Hematopoietic multipotent progenitor cell treated with erythropoietin and hydrocortisone succinate and interleukin-3 and kit ligand, for 17 days (in vitro differentiated cells): ENCODE results near the gene HOXD3.

Source experiments
- DNase-seq: peaks from one replicate; pipeline ENCODE4 v3.0.0-alpha.2; 2015; ENCODE audit warnings: low spot score

HOXD3 gene

DNA sequence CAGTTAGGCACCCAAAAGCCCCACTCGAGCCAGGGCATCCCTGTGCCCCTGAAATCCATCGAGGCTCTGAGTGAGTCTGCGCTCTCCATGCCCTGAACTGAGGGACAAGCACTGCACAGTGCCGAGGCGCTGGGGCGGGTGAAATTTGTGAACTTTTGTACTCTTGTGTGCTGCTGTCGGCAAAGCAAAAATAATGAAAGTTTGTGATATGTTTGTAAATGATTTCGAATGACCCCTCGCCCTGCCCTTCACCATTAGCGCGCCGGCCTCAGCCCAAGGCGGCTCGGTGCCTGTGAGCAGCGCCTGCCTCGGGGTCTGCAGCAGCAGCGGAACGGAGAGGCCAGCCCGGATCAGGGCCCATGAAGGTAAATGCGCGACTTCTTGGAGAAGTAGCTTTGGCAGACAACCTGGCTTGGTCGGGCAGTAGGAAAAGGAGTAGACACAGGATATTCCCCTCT lies 7.6 kb upstream of the HOXD3 start:
- DNase-seq: no peak

DNA sequence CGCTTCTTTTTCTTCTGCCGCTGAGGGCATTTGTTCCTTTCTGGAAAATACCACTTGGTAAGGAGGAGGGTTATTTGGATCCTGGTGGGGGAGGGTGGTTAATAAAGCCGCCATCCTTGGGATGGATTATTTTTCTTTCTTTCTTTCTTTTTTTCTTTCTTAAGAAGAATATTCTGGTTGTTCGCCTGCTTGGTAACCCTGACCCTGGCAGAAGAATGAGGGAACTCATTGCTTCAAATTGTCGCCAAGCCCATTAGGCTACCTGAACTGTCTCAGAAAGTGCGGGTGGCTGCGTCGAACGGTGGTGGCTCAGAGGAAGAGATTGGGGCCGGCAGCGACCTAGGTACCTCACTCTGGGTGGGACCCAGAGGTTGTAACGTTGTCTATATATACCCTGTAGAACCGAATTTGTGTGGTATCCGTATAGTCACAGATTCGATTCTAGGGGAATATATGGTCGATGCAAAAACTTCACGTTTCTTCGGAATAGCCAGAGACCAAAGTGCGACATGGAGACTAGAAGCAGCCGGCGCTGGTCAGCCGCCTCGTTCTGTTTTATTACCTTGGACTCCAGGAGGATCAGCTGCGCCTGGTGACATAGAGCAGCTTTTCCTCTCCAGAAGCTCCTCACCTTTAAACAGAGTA lies 7.0 kb upstream of the HOXD3 start:
- no peak for DNase-seq

DNA sequence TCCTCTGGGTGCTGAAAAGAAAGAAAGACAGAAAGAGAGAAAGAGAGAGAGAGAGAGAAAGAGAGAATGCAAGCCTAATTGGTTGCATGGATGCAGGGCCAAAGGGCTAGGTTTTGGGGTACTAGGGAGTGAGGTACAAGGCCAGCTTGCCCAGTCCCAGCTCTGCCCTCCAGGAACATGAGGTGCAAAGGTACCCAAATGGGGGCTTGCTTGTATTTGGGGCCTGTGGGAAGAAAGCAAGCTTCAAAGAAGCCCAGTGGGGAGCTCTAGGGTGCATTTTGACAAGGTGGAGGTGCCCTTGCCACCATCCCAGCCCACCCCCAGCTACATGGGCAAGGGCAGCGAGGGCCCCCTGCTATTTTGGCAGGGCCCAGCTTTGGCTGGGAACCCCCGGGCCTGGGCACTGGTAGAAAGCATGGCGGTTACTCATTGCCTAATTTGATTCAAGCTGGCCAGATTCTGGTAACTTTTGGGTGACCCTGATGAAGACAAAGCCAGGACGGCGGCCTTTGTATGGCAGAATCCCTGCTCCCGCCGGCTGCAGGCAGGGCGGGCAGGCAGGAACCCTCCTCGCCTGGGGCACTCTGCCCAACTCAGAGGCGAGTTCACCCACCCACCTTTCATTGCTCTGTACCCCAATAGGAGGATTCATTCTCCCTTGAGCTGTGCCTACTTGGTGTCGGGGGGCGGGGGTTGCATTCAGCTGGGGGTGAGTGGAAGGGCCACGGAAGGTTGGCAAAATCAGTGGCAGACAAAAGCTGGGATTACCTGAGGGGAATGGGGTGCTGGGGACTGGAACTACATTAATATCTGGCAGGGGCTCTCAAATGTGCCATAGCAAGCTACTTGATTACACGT lies 6.3 kb upstream of the HOXD3 start:
- DNase-seq: no peak

DNA sequence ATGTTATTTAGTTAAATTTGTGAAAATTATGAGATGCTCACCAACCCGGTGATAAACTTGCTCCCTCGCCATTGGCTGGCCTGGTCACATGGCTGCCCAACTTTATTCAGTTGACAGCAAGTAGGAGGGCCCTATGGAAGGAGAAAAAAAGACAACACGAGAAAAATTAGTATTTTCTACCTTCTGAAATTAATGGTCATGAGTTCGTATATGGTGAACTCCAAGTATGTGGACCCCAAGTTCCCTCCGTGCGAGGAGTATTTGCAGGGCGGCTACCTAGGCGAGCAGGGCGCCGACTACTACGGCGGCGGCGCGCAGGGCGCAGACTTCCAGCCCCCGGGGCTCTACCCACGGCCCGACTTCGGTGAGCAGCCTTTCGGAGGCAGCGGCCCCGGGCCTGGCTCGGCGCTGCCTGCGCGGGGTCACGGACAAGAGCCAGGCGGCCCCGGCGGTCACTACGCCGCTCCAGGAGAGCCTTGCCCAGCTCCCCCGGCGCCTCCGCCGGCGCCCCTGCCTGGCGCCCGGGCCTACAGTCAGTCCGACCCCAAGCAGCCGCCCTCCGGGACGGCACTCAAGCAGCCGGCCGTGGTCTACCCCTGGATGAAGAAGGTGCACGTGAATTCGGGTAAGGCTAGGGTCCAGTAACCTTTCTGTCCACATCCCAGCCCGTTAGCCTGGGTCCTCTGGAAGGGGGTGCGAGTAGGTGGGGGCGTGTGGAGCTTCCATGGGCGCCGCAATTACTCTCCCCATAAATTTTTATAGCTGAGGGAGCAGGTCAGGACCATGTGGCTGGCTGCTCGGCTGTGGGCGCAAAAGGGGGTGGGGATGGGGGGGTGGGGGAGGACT lies 5.4 kb upstream of the HOXD3 start, which contains the start of gene HOXD4:
HOXD4 (plus strand) TSS at position 109 of the 846 bp plus-strand sequence; CDS start at position 193, 84 bp downstream.
- no peak for DNase-seq

DNA sequence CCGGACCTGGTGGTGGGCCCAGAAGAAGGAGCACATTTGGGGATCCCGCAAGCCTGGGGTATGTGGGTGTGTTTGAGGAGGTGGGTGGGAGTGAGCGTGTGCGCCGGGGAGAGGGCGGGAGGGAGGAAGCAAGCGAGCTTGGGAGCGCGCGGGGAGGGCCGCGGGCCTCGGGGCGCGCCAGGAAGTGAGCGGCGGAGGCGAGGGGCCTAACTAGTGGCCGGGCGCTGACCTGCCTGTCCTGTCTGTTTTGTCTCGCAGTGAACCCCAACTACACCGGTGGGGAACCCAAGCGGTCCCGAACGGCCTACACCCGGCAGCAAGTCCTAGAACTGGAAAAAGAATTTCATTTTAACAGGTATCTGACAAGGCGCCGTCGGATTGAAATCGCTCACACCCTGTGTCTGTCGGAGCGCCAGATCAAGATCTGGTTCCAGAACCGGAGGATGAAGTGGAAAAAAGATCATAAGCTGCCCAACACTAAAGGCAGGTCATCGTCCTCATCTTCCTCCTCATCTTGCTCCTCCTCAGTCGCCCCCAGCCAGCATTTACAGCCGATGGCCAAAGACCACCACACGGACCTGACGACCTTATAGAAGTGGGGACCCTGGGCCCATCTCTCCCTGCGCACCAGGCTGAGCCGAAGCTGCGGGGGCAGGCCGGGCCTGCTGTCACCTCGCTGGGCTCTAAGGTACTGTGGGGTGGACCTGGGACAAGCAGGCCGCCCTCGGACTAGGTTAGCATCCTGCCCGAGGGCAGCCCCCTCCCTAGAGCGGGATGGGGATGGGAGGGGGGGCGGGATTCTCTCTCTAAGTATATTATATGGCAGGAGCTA lies 4.5 kb upstream of the HOXD3 start:
- no peak for DNase-seq

DNA sequence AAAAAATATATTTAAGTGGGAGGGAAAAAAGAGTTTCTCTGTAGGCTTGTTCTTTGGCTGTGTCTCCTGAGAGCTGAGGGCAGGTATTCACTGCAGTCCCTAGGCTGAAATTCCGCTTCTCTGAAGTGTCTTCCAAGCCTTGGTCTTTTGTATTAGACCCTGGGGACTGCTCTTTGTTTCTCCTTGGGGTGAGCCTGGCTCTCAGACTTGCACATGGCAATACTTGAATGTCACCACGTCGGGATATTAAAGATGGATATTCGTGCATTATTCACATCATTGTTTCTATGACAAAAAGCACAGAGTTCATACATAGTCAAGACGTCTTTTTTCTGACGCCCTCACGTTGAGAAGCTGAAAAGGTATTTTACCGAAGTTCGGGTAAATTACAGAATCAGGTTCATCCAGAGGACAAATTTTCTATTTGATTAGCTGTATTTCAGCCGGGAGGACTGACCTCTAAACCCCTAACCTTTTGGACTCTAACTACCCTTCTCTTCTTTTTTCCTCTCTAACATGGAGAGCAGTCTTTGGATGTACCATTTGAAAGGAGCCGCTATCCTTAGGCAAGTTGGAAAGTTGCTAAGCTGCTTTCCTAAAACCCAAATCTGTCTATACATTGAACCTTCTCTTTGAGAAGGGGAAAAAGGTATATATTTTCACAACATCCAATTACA lies 2.4 kb upstream of the HOXD3 start:
- DNase-seq: no peak

DNA sequence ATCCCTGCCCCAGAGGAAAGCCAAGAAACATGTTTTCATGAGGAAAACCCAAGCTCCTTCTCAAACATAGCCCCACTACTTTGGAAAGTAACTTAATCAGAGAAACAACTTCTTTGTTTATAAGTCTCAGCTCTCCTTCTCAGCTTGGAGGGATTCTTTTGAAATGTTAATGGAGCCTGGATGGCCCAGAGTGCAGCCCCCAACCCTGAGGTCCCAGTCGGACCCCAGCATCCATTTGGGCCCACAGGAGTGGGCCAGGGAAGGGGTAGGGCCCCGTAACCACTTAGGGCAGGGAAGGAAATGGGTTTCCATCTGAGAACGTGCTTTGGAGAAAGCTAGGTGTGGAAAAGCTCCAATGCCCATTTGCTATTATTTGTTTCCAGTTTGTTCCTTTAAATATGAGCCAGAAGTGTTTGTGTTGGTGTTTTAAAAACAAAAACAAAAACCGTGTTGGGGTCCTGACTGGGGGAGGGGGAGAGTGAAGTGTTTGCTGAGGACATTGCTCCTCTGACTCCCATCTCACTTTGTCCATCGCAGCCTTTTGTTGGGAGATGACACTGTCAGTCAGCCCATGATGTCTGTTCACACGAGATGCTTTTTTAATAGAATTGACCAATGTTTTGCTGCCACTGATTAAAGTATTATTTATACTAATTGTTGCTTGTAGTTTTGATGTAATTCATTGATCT lies 1.6 kb upstream of the HOXD3 start:
- no peak for DNase-seq

DNA sequence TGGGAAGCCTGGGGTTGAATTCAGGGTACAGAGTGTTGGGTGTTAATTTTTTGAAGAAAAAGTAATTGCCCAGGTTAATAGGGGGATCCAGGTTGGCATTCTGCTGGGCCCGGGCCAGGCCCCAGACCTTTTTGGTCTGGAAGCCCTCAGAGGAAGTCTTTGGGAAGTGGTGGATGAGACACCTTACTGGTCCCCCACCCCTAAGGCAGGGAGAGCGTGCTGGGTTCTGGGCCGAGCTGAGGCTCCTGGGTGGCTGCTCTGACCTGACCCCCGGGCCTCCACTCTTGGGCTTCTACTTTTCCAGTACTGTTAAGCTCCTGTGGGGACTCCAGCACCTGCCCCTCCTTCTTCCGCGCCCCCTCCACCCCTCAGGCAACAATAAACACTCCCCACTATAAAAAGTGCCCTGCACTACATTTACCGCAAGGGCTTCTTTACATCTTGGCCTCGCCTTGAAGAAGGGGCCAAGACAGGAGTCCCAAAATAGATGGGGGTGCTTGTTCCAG lies 753 bp upstream of the HOXD3 start:
- DNase-seq: no peak

DNA sequence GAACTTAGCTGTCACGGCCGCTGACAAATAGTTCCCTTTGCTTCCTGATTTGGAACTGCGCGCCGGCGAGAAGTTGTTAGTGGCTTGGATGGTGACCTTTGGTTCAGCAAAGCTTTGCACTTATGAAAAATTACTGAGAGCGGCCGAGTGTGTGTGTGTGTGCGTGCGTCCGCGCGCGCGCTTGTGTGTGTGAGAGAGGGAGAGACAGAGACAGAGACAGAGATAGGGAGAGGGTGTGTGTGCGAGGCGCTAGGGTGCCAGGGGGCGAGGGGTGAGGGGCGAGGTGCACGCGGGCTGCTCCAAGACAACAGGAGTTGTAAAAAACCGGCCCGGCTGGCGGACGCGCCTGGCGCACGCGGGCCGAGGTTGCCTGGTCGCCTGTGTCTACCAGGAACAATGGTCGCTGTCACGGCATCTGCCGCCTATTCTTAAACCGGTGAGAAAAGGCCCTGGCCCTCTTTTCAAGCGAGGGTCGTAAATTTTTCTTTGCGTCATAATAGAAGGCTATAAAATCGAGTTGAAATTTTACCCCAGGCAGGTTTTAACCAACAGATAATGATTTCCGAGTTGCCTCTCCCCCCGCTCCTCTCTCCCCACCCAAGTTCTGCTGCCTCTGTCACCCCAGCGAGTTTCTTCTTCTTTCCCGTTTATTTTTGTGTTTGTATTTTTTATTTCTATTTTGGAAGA lies 535 bp downstream of the HOXD3 start:
- no peak for DNase-seq

DNA sequence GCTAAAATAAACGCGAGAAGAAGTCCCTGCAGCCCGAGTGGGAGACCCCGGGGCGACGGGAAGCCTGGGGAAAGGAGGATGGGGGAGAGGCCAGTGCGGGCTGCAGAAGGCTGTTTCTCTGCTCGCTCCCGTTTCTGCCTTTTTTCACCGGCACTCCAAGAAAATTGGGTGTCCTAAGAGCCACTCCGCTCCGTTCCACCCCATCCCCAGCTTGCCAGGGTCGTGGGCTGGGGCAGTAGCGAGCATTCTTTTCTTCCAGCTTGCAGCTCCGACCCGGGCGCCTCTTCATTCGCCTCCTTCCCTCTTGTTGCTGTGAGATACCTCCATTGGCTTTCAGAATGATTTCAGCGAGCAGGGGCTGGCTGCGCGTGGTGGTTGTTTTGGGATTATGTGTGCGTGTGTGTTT lies 1.1 kb downstream of the HOXD3 start:
- DNase-seq: no peak

DNA sequence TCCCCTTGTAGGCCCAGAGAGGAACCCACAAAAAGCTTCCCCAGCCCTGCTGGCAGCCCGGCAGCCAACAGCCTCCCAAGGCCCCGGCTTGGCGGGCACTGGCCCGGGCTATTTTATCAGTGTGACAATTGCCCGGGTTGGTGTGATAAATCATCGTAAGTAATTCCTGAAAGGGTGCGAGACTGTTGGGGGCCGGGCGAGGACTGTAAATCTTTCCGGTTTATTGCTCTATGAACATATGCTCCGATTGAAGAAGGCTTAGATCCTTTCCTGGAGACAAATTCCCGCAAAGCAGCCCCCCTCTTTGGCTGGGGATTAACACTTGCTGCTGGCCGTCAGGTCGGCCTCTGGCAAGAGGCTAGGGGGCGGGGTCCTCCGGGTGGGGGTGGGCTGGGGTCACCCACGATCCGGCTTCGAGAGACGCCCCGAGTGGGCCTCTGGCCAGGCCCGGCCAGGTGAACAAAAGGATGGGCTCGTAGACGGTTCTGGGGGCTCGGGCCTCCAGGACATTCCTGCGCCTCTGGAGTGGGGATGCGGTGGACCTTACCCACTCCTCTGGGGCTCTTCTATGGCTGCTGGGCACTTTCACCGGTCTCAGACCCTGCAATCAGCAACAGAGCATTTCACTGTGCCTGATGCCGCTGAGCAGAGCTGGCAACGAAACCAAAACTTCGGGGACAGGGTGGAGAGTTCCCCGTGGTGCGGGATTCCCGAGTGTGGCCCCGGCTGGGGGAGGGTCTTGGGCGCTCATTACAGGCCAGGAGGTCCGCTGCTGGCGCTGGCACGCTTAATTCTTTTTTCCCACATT lies 2.0 kb downstream of the HOXD3 start:
- no peak for DNase-seq

DNA sequence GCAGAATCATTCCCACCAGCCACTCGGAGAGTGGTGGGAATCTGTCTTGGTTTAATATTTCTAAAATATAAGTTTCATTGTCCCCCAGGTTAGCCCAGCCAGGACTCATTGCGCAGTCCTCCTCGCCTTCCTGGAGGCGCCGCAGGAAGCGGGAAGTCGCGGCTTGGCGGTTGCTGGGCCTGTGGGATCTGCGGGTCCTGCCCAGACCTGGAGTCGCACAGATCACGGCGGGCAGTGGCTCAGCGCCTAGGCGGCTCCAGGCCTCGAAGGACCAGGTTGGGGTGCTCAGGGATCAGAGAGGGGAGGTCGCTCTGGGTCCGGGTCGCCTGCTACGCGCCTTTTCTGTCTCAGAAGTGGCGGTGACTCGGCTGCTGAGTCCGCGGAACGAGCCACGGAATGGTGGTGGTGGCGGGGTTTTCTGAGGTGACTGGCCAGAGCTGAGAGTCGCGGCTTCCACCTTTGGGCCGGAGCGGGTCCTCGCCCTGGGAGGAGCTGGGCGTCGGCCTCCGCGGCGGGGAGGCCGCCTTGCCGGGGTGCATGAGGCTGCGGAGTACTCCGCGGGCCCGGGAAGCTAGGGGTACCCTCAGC lies 2.6 kb downstream of the HOXD3 start:
- DNase-seq: no peak

DNA sequence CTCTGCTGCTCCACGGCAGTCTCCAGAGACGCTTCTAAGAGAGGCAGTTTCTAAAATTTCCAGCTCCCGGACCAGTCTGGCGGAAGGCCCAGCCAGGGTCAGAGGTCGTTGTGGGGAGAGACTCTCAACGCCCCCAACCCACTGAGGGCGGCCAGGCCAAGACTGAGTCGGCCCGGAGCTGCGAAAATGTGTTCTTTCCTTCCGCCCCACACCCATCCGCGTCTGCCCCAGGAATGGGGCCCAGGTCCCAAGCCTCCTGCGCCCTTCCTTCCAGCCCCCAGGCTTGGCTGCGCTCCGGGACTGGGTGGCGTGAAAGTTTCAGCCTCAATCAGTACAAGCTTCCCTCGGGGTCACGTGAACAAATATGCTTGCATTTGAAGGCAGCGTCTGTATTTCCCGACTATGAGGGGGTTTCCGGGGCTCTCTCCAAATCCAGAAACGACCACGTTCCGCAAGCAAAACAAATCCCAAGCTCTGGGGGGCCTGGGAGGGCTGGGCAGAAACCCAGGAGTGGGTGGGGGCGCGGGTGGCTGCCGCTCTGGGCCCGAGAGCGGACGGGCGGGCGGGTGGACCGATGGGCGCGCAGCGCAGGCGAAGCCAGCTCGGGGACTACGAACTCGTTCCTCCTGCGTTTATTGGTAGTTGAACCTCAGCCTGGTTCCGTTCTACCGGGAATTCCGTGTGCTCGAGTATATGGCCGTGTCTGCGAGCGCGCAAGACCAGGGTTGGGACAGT lies 3.3 kb downstream of the HOXD3 start:
- no peak for DNase-seq

DNA sequence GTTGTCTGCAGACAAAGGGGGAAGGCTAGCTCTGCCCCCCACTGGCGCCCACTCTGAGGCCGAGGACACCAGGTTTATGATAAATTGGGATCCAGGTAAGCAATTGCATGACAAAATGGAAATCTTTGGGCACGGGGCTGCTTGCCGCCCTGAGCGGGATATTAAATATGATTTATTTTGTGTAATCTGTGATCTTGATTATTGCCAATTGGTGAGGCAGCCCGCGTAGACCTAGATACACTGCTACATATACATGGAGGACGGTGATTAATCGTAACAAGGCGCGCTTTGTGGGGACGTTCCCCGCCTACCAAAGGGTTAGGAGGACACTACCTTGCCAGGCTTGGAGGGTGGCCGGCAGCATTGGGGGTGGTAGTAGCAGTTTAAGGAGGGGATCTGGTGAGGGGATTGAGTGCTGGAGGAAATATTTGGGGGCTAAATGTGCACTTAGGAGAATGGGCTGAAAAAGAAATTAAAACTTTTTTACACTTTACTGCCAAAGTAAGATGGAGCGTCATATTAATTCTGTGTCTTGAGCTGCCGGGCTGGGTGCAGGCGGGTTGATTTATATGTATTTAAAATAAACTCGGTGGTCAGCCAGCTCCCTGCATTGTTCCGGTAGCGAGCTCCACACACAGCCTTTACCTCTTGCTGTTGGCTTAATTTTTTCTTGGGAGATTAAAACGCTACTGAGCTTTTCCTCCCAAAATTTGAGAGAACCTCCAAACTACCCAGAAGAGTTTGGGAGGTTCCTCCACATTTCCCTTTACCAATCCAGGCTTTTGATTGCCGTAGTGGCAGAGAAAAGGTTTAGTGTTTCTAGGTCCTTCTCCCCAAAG lies 4.1 kb downstream of the HOXD3 start:
- DNase-seq: no peak

DNA sequence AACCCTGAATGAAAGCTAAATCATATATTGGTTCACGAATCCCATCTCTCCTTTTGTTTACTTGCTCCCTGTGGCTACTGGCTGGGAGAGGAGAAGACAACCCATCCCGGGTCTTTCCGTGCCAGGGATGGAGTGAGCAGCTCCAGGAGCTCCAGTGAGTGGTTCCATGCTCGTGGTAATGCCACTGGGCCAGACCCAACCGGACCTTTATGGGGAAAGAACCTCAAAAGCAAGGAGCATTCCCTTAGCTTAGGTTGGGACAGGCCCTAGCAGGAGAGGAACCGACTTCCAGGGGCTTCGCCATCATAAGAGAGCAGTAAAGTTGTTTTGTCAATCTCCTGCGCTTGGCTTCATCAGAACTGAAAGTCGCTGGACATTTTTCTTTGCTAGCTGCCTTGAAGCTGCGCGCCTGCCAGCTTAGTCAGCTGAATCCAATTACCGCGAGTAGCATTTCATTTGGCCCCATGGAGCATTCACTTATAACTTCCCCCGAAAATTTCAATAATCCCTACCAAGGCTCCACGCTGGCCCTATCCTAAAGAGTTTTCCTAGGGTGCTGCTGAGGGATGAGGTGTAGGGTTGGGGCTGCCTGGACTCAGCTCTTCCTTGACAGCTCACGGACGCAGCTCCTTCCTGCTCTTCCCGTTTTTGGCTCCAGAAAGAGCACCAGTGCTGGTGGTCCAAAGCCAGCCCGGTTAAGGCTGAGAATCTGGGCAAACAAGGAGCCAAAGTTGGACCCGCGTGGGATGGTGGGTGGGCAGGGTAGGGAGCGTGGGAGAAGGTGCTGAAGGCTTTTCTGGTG lies 4.9 kb downstream of the HOXD3 start:
- no peak for DNase-seq
